GM19372 (cell line): ENCODE measurements around the gene METTL9.
"Not testable (repeated sequence)": the region's sequence is repeated elsewhere in the genome, so short reads cannot be mapped to it uniquely, and the experiment has no call there.

Experiments used
- ATAC-seq: cut with Tn5 transposase; IDR thresholded peaks from one replicate; pipeline ENCODE4 v1.9.1; 2021; ENCODE audit warnings: mild to moderate bottlenecking, low read depth, moderate library complexity; ENCODE audit not compliant: unreplicated experiment

Gene METTL9

DNA sequence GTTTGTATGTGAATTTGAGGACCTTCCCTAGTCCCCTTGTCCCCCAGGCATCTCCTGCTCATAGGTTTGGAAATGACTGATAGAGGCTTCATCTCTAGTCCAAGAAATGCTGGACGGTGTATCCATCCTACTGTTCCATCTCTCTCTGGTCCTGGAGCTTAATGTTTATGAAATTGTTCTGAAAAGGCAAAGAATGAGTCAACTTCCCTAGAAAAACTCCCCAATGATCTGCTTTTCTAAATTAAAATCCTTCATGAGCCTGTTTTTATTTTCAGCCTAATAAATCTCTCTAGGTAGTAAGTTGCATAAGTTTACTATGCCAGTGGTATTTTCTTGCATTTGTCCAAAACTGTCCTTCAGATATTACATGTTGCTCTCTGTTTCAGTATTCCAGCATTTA lies 55.1 kb downstream of the METTL9 start:
- no peak for ATAC-seq

DNA sequence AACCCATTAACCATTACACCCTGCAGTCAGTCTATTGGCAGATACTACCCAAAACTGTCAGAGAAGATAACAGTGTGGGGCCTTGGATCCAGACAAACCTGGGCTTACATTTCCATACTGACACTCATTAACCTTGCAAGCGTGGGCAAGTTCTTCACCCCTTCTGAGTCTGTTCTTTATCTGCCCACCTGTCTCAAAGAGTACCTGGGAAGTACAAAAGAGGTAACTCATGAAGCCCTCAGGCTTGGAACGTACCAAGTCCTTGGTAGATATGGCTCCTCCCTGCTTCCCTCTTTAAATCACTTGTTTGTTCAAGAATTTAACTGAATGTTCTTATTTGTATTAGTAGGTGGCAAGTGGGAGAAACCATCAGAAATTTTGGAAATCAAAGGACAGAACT lies 55.5 kb downstream of the METTL9 start:
- no peak for ATAC-seq

DNA sequence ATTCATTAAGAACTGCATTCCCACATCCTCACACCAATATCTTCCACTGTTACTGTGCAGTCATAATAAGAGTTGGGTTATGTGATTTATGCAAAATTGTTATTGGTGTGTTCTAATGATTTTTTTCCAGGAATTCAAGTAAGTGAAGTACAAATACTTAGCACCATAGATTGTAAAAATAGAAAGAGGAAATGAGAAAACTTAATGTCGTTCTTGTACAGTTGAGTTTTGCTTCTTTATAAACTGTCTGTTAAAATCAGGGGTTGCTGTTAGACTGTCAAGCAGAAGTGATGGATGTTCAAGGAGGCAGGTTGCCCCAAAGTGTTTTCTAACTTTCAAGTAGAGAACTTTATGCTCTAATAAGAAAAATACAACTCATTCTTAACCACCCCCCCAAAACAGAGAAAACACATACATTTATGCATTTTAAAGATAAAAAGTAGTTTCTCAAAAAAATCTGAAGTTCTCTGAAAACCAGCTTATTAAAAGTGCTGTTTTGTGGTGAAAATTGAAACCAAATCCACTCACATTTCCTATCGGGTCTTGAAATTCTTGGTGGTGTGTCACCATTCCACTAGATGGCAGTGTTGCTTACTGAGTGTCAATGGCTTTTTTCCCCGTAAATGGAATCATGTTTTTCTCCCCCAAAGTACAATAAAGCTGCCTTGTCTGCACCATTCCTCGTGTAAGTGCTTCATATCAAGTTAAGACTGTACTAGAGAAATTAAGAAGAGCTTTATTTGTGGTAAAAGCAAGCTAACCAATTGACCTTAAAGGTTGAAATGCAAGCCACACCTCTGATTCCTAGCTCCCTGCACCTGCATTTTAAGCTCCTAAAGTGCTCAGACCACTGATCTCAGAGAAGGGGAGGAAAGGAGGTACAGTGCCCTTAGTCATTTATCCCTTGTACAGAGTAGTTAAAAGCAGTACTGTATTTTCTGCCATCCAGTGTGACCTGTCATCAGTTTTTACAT lies 57.7 kb downstream of the METTL9 start:
- no peak for ATAC-seq

DNA sequence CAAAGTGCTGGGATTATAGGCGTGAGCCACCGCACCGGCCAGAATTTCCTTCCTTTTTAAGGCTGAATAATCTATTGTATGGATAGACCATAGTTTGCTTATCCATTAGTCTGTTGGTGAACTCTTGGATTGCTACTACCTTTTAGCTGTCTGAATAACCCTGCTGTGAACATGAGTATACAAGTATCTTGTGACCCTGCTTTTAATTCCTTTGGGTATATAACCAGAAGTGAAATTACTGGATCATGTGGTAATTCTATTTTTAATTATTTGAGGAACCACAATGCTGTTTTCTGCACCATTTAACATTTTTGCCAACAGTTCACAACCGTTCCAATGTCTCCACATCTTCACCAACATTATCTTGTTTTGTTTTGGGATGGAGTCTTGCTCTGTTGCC lies 59.7 kb downstream of the METTL9 start:
- no peak for ATAC-seq

DNA sequence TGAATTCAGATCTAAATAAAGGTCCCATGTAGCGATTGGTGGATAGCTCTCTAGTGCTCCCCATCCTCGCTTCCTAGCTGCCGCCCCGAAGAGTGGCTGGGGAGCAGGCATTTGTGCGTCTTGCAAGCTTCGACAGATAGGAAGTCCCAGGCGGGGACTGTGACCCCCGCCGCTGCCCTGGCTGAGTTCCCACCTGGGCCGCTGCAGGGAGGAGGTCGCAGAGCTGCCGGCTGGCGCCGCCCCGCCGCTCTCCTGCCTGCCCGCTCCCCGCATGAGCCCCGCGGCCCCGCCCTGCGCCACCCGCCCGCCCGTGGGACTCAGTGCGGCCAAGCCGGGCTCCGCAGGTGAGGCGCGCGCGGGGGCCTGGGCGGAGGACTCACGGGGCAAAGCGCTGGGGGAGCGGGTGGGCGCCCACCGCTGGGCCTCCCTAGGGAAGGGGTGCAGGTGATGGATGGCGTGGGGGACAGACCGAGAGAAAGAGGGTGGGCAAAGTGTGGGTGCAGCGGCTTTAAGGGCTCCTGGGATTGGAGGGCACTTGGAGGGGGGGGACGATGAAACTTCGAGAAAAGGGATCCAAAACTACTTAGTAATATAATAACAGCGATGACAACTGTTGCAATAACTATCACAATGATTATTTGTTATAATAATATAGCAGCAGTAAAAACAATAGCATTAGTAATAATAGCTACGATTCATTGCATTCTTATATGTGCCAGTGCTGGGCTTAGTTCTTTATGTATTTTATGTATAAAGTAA lies 64.7 kb downstream of the METTL9 start, which contains the start of gene OTOA:
TSS of gene OTOA (plus strand) at position 80 of the 759 bp plus-strand sequence. CDS start 14,547 bp downstream, outside the sequence.
- ATAC-seq: no peak

DNA sequence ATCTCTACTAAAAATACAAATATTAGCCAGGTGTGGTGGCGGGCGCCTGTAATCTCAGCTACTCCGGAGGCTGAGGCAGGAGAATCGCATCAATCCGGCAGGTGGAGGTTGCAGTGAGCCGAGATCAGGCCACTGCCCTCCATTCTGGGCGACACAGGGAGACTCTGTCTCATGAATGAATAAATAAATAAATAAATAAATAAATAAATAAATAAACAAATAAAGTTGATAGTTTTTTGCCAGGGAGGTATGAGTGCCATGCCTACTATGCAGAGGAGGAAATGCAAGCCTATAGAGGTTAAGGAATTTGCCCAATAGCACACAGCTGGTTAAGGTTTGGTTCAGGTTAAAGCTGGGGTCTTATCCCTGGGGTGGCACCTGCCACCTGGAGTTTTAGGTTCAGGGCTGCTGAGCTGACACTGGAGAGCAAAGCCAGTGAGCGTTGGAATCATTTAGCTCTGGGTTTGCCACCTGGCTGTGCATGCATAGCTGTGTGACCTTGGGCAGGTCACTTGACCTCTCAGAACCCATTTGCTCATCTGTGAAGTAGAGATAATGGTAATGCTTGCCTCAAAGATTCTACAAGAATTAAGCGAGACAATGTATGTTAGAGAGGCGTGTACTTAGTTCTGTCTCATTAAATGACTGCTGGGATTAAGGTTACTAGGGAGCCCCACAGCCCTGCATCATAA lies 65.6 kb downstream of the METTL9 start:
- no peak for ATAC-seq

DNA sequence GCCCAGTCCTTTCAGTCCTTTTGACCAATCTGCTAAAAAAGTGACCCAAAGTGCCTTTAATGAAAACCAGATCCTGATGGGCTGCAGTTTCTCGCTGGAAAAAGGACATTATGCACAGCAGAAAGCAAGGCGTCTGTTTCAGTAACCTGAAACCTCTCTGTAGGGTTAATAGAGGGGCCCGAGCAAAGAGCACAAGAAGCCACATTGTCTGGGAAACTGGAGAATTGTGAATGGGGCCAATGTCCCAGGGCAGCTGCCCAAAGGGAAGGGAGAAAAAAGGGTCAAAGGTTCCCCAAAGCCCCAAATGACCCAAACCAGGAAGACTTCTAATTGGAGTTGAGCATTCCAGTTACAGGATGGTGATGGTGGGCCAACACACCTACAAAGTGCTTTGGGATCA lies 67.4 kb downstream of the METTL9 start:
- no peak for ATAC-seq

DNA sequence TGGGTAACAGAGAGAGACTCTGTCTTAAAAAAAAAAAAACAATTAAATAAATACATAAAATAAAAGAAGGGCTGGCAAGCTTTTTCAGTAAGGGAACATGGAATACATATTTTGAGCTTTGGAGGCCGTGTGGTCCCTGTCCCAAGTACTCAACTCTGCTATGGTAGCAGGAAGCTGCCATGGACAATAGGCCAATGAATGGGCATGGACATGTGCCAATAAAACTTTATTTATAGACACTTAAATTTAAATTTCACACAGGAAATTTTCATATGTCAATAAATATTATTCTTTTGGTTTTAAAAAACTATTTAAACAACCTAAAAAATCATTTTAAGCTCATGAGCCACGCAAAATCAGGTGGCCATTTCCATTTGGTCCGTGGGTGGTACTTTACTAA lies 68.2 kb downstream of the METTL9 start:
- ATAC-seq: no peak

DNA sequence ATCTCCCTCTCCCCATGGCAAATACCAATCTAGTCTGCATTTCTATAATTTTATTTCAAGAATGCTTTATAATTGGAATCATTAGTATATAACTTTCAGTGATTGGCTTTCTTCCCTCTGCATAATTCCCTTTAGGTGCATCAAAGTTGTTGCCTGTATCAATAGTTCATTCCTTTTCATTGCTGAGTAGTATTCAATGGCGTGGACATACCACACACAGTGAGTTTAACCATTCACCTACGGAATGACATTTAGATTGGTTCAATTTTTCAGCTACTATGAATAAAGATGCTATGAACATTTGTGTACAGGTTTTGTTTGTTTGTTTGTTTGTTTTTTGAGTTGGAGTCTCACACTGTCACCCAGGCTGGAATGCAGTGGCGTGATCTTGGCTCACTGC lies 74.1 kb downstream of the METTL9 start:
- no peak for ATAC-seq

DNA sequence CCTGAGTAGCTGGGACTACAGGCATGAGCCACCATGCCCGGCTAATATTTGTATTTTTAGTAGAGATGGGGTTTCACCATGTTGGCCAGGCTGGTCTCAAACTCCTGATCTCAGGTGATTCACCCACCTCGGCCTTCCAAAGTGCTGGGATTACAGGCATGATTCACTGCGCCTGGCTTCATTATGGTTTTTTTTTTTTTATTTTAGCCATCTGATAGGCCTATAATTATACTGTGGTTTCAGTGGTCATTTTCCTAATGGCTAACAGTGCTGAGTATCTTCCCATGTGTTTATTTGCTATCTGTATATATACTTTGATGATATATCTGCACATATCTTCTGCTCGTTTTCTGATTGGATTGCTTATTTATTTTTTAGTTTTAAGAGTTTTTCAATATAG lies 75.1 kb downstream of the METTL9 start:
- not testable (repeated sequence) for ATAC-seq

DNA sequence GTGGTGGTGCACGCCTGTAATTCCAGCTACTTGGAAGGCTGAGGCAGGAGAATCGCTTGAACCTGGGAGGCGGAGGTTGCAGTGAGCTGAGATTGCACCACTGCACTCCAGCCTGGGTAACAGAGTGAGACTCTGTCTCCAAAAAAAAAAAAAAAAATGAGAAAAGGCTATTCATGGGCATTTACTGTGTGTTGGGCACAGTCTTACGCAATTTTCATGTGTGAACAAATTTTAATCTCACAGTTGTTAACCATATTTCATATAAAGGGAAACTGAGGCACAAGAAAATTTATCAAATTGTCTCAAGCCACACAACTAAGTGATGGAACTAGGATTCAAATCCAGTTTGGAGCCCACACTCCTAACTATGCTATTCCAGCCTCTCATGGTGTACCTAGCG lies 81.3 kb downstream of the METTL9 start:
- not testable (repeated sequence) for ATAC-seq

DNA sequence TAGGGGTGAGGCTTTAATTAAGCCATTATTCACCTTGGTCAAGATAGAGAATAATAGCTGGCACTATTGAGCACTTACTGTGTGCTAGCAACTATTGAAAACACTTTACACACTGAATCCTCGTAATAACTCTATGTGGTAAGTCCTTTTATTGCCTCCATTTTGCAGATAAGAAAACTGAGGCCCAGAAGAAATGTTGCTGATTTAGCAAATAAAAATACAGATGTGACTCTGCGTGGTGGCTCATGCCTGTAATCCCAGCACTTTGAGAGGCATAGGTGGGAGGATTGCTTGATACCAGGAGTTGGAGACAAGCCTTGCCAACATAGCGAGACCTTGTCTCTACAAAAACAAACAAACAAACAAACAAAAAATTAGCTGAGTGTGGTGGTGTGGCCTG lies 83.8 kb downstream of the METTL9 start:
- ATAC-seq: no peak

DNA sequence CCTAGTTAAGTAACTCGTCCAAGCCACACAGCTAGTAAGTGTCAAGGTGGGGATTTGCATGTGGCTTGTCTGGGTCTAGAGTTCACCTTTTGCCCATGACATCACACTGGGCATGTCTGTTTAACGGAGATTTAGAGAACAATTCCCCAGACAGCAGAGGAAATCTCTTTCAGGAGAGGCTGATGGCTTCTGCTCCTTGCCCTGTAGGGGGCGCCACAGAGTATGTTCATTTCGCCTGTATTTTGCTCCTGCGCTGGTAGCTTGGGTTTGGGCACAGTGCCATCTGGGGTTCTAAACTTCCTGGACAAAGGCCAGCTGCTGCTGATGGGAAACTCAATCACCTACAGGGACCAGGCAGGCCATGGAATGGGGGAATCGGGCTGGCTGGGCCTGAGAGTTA lies 84.8 kb downstream of the METTL9 start:
- no peak for ATAC-seq

DNA sequence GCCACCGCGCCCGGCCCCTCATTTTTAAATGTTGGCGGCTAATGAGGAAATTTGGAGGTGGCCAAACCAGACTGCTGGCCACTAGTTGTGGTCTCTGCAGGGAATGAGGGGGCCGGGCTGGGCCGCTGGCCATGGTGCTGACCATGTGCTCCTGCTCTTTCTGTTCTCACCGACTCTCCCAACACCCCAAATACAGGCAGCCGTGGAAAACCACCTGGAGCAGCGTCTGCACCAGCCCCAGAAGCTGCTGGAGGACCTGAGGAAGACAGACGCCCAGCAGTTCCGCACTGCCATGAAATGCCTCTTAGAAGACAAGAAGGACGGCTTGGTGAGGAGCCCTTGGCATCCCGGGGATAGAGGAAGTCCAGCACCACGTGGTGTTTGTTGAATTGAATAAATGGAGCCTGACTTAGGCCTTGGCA lies 85.7 kb downstream of the METTL9 start:
- ATAC-seq: no peak

DNA sequence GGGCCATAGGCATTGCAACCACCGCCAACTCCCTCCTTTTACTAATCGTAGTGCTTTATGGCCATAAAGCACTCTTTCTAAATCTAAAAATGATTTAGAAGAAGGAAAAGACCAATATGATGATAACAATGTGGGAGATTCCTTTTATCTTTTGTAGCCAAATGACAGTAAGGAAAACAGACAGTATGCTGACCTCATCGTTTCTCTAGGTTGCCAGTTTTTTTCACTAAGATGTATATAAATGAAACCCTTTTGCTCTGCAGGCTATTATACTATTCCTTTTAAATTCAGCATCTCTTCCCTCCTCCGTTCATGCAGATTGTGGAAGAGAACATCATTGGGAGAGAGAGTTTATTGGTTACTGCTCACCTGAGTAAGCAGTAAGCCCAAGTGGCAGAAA lies 89.7 kb downstream of the METTL9 start:
- no peak for ATAC-seq

DNA sequence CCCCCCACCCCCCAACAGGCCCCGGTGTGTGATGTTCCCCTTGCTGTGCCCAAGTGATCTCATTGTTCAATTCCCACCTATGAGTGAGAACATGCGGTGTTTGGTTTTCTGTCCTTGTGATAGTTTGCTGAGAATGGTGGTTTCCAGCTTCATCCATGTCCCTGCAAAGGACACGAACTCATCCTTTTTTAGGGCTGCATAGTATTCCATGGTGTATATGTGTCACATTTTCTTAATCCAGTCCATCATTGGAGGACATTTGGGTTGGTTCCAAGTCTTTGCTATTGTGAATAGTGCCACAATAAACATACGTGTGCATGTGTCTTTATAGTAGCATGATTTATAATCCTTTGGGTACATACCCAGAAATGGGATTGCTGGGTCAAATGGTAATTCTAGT lies 91.6 kb downstream of the METTL9 start:
- not testable (repeated sequence) for ATAC-seq

DNA sequence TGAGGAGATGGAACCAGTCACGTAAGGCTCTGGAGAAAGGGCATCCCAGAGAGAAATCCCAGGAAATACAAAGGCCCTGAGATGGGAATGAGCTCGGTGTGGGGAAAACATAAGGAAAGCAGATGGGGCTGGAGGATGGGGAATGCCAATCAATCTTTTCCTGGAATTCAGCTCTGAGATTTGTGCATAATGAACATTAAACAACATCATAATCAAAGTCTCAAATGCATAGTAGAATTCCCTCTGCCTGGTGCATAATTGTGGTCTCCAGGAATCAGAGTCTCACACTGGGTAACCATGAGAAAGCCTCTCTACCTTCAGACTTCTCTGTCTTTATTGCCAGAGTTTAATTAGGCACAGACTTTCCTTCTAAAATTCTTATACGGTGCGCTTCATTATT lies 95.2 kb downstream of the METTL9 start:
- no peak for ATAC-seq

DNA sequence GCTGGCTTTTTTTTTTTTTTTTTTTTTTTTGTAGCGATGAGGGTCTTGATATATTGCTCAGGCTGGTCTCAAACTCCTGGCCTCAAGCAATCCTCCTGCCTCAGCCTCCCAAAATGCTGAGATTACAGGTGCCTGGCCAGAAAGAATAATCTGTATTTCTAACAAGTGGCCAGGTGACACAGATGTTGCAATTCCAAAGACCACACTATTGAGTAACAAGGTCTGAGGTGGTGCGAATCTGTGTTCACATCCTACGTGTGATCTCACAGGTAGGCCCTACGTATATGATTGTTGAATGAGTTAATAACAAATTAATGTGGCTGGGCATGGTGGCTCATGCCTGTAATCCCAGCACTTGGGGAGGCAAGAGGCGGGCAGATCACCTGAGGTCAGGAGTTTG lies 97.7 kb downstream of the METTL9 start:
- ATAC-seq: no peak

DNA sequence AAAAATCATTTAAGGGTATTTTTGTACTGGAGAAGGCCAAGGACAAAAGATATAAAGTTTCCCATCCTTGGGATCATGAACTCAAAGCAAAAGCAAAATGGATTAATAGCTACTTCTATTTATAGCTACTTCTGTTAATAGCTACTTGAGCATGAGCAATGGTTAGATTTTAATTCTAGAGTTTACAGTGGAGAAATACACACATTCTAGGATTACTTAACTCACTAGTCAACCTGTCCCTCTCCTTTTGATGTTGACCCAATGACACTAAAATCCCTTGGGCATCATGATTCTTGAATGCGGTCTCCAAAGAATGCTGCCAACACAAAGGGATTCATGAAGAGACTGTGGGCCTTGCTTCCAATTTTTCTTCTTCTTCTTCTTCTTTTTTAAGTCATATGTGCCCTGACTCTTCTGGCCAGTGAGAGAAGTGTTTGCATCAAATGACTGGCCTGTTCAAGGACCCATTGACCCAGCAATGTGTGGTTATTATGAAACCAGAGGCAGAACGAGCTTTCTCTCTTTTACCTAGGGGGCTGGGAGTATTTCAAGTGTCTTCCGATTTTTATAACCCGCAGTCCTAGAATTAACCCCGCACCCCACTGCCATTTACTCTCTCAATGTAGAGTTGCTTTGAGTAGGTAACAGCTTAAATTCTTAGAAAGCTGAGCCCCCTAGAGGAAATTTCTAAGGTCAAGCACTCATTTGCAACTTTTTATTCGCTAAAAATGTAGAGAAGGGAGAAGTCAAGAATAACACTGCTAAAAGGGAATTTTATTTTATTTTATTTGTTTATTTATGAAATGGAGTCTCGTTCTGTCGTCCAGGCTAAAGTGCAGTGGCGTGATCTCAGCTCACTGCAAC lies 99.0 kb downstream of the METTL9 start:
- no peak for ATAC-seq

DNA sequence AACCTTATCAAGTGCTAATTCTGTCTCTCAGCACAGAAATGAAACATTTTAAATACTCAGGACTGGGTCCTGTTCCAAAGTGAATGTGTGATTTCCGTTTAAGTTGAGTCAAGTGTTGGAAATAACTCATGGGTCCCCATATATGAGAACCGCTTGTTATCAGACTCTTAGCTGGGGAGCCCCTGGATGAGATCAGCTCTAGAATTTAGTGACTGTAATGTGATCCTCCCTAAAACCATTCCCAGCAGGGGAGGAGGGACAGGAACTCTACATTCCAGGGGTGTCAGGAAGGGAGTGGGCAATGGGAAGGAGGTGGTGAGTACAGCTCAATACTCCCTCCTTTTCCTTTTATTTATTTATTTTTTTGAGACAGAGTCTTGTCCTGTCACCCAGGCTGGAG lies 101.9 kb downstream of the METTL9 start:
- no peak for ATAC-seq
